Sigmoid colon (tissue), 7 donors: ENCODE data around the gene FYB1. TPM values are rescaled to one million over a fixed set of nuclear protein-coding genes. Genes with fewer than 3 reads are reported as not detected.

Source experiments
- DNase-seq: peaks from one replicate; pipeline ENCODE4 v3.0.0-alpha.2; 2019
- H3K27ac ChIP-seq, 4 donors: fragments of 200-600 bp; sonication (generic); one replicate each; pipeline ENCODE4 v1.5.1; 2016 to 2019; ENCODE audit warnings: mild to moderate bottlenecking in 1 of 4
- H3K27me3 ChIP-seq, 3 donors: fragments of 200-600 bp; sonication (generic); one replicate each; pipeline ENCODE4 v1.5.1; 2019; ENCODE audit warnings: mild to moderate bottlenecking in 1 of 3
- H3K36me3 ChIP-seq, 4 donors: fragments of 200-600 bp; sonication (generic); one replicate each; pipeline ENCODE4 v1.5.1; 2016 to 2019
- H3K4me1 ChIP-seq, 4 donors: fragments of 200-600 bp; sonication (generic); one replicate each; pipeline ENCODE4 v1.5.1; 2017 to 2019
- H3K4me3 ChIP-seq, 4 donors: fragments of 200-600 bp; sonication (generic); one replicate each; pipeline ENCODE4 v1.5.1; 2017 to 2019; ENCODE audit warnings: mild to moderate bottlenecking in 2 of 4, moderate library complexity in 1 of 4
- H3K9me3 ChIP-seq, 4 donors: fragments of 200-600 bp in 3 of 4; sonication (generic) in 3 of 4; one replicate each; pipeline versions ENCODE4 v1.5.1 to v1.6.1; 2013 to 2019
- EP300 ChIP-seq, 4 donors: sonication (generic); formaldehyde crosslinking; IDR thresholded peaks; one replicate each; pipeline ENCODE4 v1.6.1; 2017; ENCODE audit warnings: antibody characterized with exemption in 4 of 4
- POLR2A ChIP-seq, 2 donors: fragments of 450-650 bp; IDR thresholded peaks; one replicate each; pipeline ENCODE4 v1.6.1; 2016; ENCODE audit warnings: antibody characterized with exemption in 2 of 2, mild to moderate bottlenecking in 2 of 2, moderate library complexity in 2 of 2
- POLR2AphosphoS5 ChIP-seq, 4 donors: sonication (generic); formaldehyde crosslinking; IDR thresholded peaks; one replicate each; pipeline ENCODE4 v1.6.1; 2017; ENCODE audit warnings: antibody characterized with exemption in 4 of 4
- WGBS, 2 donors: extraction: QIAGEN DNeasy Blood & Tissue Kit; methylation state at CpG; one replicate each; pipeline ENCODE4 v1.1.7; 2013; 5-methylcytosine and 5-hydroxymethylcytosine counted together
- intact Hi-C: fragments of 100-400 bp; cut with DNase I; formaldehyde crosslinking; loops from one replicate; pipeline ENCODE4 v1.15.1; 2023
- polyA plus RNA-seq, 3 donors: library from polyadenylated mRNA; stranded (reverse); fragments of 200-250 nt; gene quantifications; one replicate each; pipeline ENCODE4 v1.2.3, GENCODE V29; 2013
- total RNA-seq, 4 donors: library from RNA; depleted of rRNA; stranded (reverse); fragments of >200 nt; gene quantifications; one replicate each; pipeline ENCODE4 v1.1.0, GENCODE V29; 2016
- TF ChIP-seq, protein P1 (sequence below), 4 experiments: fragments of 450-650 bp in 3 of 4; fragments of 200-600 bp in 1 of 4; IDR thresholded peaks; one replicate each; pipeline ENCODE4 v1.5.1; 2016 to 2019; ENCODE audit warnings: antibody characterized with exemption in 4 of 4, mild to moderate bottlenecking in 3 of 4, moderate library complexity in 2 of 4
- donor health status: healthy with polysubstance abuse.
- donor health status: Bipolar disorder and iron deficiency.
- donor health status: healthy.

FYB1 gene
- total and polyA plus RNA-seq, 7 donors = 2.8 to 18.2 (median 11.1) TPM

- intact Hi-C loops = no loop called here
- no peak for DNase-seq
- Histone ChIP-seq H3K4me1 (peaks cover 0 to 6% (median 0%) of the 10 kb centered on the region in 4 donors), H3K27ac (no peak overlapping the region), H3K9me3 (no peaks in the 10 kb centered on the region), H3K36me3 (no peaks in the 10 kb centered on the region), H3K27me3 (no peaks in the 10 kb centered on the region), H3K4me3 (no peak overlapping the region)
- 78 to 86% methylated on average over 2 of the region's 2 CpGs for WGBS, 2 donors
- TF ChIP-seq, protein P1, sequence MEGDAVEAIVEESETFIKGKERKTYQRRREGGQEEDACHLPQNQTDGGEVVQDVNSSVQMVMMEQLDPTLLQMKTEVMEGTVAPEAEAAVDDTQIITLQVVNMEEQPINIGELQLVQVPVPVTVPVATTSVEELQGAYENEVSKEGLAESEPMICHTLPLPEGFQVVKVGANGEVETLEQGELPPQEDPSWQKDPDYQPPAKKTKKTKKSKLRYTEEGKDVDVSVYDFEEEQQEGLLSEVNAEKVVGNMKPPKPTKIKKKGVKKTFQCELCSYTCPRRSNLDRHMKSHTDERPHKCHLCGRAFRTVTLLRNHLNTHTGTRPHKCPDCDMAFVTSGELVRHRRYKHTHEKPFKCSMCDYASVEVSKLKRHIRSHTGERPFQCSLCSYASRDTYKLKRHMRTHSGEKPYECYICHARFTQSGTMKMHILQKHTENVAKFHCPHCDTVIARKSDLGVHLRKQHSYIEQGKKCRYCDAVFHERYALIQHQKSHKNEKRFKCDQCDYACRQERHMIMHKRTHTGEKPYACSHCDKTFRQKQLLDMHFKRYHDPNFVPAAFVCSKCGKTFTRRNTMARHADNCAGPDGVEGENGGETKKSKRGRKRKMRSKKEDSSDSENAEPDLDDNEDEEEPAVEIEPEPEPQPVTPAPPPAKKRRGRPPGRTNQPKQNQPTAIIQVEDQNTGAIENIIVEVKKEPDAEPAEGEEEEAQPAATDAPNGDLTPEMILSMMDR (IDR thresholded peaks at IDR 0.05) = no peak
- TF ChIP-seq EP300 (IDR thresholded peaks at IDR 0.05) = no peak
- TF ChIP-seq POLR2AphosphoS5 (IDR thresholded peaks at IDR 0.05) = no peak
- no peak for TF ChIP-seq POLR2A (IDR thresholded peaks at IDR 0.05)
These were observed 60.6 kb downstream of the FYB1 start for GRCh38 chr5:39158786-39159185.

GRCh38 chr5:39158127-39158593 is 61.2 kb downstream of the FYB1 start:
- intact Hi-C loops = no loop called here
- TF ChIP-seq, protein P1 (IDR thresholded peaks at IDR 0.05) = no peak
- Histone ChIP-seq H3K4me3 (no peak overlapping the region), H3K36me3 (no peaks in the 10 kb centered on the region), H3K9me3 (no peaks in the 10 kb centered on the region), H3K27me3 (no peaks in the 10 kb centered on the region), H3K27ac (no peak overlapping the region), H3K4me1 (peaks cover 0 to 6% (median 0%) of the 10 kb centered on the region in 4 donors)
- 62 to 76% methylated on average over 4 of the region's 4 CpGs for WGBS, 2 donors
- DNase-seq = no peak

DNA sequence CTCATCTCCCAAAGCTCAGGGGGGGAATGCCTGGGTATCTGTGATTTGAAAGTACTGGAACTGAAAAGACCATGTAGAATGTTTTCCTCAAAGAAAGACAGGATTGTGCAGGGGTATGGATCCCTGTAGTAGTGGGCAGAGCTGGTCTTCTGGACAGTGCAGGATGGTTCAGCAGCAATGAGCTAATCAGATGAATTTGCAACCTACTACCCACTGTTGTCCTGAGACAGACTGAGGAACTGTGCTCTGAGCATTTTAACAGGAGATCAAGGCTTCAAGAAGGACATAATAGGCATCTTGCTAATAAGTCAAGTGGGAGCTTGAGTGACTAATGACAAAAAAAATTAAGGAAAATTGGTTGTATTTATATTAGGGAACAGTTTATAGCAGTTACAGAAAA is 61.7 kb downstream of the FYB1 start:
- no peaks in the 10 kb centered on the region for H3K9me3 ChIP-seq
- intact Hi-C loops = no loop called here
- no peak overlapping the region for H3K27ac ChIP-seq
- no peaks in the 10 kb centered on the region for H3K36me3 ChIP-seq
- no peaks in the 10 kb centered on the region for H3K27me3 ChIP-seq
- no peak overlapping the region for H3K4me3 ChIP-seq
- DNase-seq = no peak
- H3K4me1 ChIP-seq = peaks cover 0 to 6% (median 0%) of the 10 kb centered on the region in 4 donors
- TF ChIP-seq, protein P1 (IDR thresholded peaks at IDR 0.05) = no peak
- TF ChIP-seq POLR2A (IDR thresholded peaks at IDR 0.05) (no peak), POLR2AphosphoS5 (IDR thresholded peaks at IDR 0.05) (no peak), EP300 (IDR thresholded peaks at IDR 0.05) (no peak)

- 64 to 66% methylated on average over 4 of the region's 4 CpGs for WGBS, 2 donors
- Histone ChIP-seq H3K4me3 (no peak overlapping the region), H3K27ac (no peak overlapping the region), H3K27me3 (no peaks in the 10 kb centered on the region), H3K36me3 (no peaks in the 10 kb centered on the region), H3K9me3 (no peaks in the 10 kb centered on the region), H3K4me1 (peaks cover 0 to 6% (median 0%) of the 10 kb centered on the region in 4 donors)
- TF ChIP-seq, protein P1 (IDR thresholded peaks at IDR 0.05) = no peak
- TF ChIP-seq POLR2AphosphoS5 (IDR thresholded peaks at IDR 0.05) = no peak
- intact Hi-C loops = no loop called here
- no peak for DNase-seq
These were observed 63.3 kb downstream of the FYB1 start for GRCh38 chr5:39156082-39156481.

- Histone ChIP-seq H3K36me3 (no peaks in the 10 kb centered on the region), H3K27me3 (no peaks in the 10 kb centered on the region), H3K27ac (no peak overlapping the region), H3K9me3 (no peaks in the 10 kb centered on the region), H3K4me1 (no peaks in the 10 kb centered on the region), H3K4me3 (no peak overlapping the region)
- intact Hi-C loops = no loop called here
- WGBS, 2 donors = 55 to 74% methylated on average over 2 of the region's 2 CpGs
- no peak for DNase-seq
- TF ChIP-seq POLR2AphosphoS5 (IDR thresholded peaks at IDR 0.05) = no peak
- no peak for TF ChIP-seq EP300 (IDR thresholded peaks at IDR 0.05)
- TF ChIP-seq, protein P1 (IDR thresholded peaks at IDR 0.05) = no peak
These were observed 67.6 kb downstream of the FYB1 start for GRCh38 chr5:39151745-39152144.
